BJ (cell line): ENCODE measurements around the gene CCDC88C. TPM values are rescaled to one million over a fixed set of nuclear protein-coding genes. Genes with fewer than 3 reads are reported as not detected.

Source experiments
- CTCF ChIA-PET: fragments of 350-600 bp; formaldehyde crosslinking; extraction: SDS; loops from one replicate; lab custom pipeline; 2021; ENCODE audit warnings: antibody characterized with exemption, inconsistent platforms; lab: Yijun Ruan, JAX
- POLR2A ChIA-PET: fragments of 300-600 bp; sonication (Branson Sonifier 250); formaldehyde crosslinking; extraction: SDS; loops from one replicate; lab custom pipeline; 2021; ENCODE audit warnings: antibody characterized with exemption; lab: Charles Lee
- DNase-seq: peaks from one replicate; pipeline ENCODE4 v3.0.0-alpha.2; 2011; ENCODE audit warnings: low read depth
- H3K27me3 ChIP-seq: 2 replicates; pipeline ENCODE4 v1.6.0; 2011; ENCODE audit warnings: low read length; ENCODE audit not compliant: control insufficient read depth, insufficient read depth
- H3K36me3 ChIP-seq: 2 replicates; pipeline ENCODE4 v1.5.1; 2011; ENCODE audit warnings: low read length; ENCODE audit not compliant: control insufficient read depth, insufficient read depth
- H3K4me3 ChIP-seq: 2 replicates; pipeline ENCODE4 v1.5.1; 2011; ENCODE audit warnings: low read depth, mild to moderate bottlenecking, control low read depth, low read length
- CTCF ChIP-seq: IDR thresholded peaks from 2 replicates; pipeline ENCODE4 v1.5.1; 2011; ENCODE audit warnings: low read depth, mild to moderate bottlenecking, control low read depth, inconsistent platforms, low read length, moderate library complexity; ENCODE audit not compliant: insufficient read depth
- polyA plus RNA-seq: library from polyadenylated mRNA; depleted of rRNA; stranded (reverse); fragments of >200 nt; gene quantifications from 2 replicates; pipeline ENCODE4 v1.2.3, GENCODE V29; 2011

Gene CCDC88C
- polyA plus RNA-seq, 1 experiment: not detected

GRCh38 chr14:91341334-91341733 lies 76.3 kb downstream of the CCDC88C start:
- Histone ChIP-seq H3K27me3 (peaks cover 1% of the 10 kb centered on the region; the same call in 1 of the 2 replicates), H3K4me3 (no peak overlapping the region), H3K36me3 (no peaks in the 10 kb centered on the region)
- DNase-seq: no peak
- TF ChIP-seq CTCF: no peak
- ChIA-PET POLR2A (interaction anchor here (0.6 kb wide), 1 partner anchor 34 kb away, joined by 7 read pairs; no protein-coding TSS in a partner anchor), CTCF (interaction anchor here (1.4 to 3.5 kb wide), 3 partner anchors 17 to 77 kb away, joined by 3 to 14 read pairs (median 4); partner anchors contain the start of gene CCDC88C)

- H3K27me3 ChIP-seq: peaks cover 3% of the 10 kb centered on the region; the same call in 1 of the 2 replicates
- CTCF ChIA-PET: interaction anchor here (1.2 to 3.5 kb wide), 2 partner anchors 12 to 16 kb away, joined by 3 to 14 read pairs; no protein-coding TSS in a partner anchor
- DNase-seq: no peak
- no peaks in the 10 kb centered on the region for H3K36me3 ChIP-seq
- POLR2A ChIA-PET: no interaction called here
- H3K4me3 ChIP-seq: no peak overlapping the region
- TF ChIP-seq CTCF: no peak
These were observed 77.8 kb downstream of the CCDC88C start for GRCh38 chr14:91339671-91340369.

- Histone ChIP-seq H3K27me3 (peaks cover 3% of the 10 kb centered on the region; the same call in 1 of the 2 replicates), H3K4me3 (no peak overlapping the region), H3K36me3 (no peaks in the 10 kb centered on the region)
- no peak for DNase-seq
- no peak for TF ChIP-seq CTCF
- ChIA-PET CTCF (interaction anchor here (1.0 kb wide), 1 partner anchor 16 kb away, joined by 4 read pairs; no protein-coding TSS in a partner anchor), POLR2A (no interaction called here)
These were observed 78.5 kb downstream of the CCDC88C start for GRCh38 chr14:91339076-91339475.

DNA sequence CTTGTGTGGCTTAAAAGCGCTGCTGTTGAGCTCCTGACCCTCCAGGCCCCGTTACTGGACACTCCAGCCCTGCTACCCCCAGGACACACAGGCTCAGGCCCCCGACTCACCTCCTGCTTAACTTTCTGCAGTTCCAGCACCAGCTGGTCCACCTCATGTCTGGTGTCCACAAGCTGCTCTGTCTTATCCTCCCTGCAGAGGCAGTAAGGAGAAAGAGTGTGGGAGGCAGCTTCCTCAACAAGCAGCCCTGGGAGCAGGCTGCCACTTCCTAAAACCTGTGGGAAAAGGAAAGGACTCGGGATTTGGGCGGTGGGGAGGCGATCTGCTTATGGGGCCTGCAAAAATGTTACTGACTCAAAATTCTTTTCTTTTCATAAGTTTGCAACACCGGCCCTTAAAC lies 79.2 kb downstream of the CCDC88C start:
- POLR2A ChIA-PET: no interaction called here
- CTCF ChIA-PET: interaction anchor here (1.0 kb wide), 1 partner anchor 15 kb away, joined by 4 read pairs; no protein-coding TSS in a partner anchor
- Histone ChIP-seq H3K27me3 (peaks cover 3% of the 10 kb centered on the region; the same call in 1 of the 2 replicates), H3K4me3 (no peak overlapping the region), H3K36me3 (no peaks in the 10 kb centered on the region)
- DNase-seq: no peak
- TF ChIP-seq CTCF: no peak

GRCh38 chr14:91337699-91338335 lies 79.8 kb downstream of the CCDC88C start:
- ChIA-PET CTCF (interaction anchor here (1.0 to 3.0 kb wide), 2 partner anchors 14 kb away, joined by 4 to 13 read pairs; no protein-coding TSS in a partner anchor), POLR2A (no interaction called here)
- TF ChIP-seq CTCF: no peak
- Histone ChIP-seq H3K36me3 (no peaks in the 10 kb centered on the region), H3K4me3 (no peak overlapping the region), H3K27me3 (peaks cover 3% of the 10 kb centered on the region; the same call in 1 of the 2 replicates)
- DNase-seq: no peak
